HL-60 (cell line): ENCODE results near the gene OR6P1.

Experiments
- DNase-seq, 2 experiments: peaks; one replicate each; pipeline ENCODE4 v3.0.0-alpha.2; 2010 to 2020; ENCODE audit warnings: low read depth in 1 of 2, low spot score in 1 of 2
- H3K27ac ChIP-seq: fragments of 250-450 bp; sonication (Bioruptor Pico); replicated peaks from 2 replicates; pipeline ENCODE4 v1.5.1; 2020; ENCODE audit warnings: mild to moderate bottlenecking, moderate library complexity
- H3K27me3 ChIP-seq: fragments of 250-450 bp; sonication (Bioruptor Pico); 2 replicates; pipeline ENCODE4 v1.5.1; 2021; ENCODE audit warnings: mild to moderate bottlenecking, moderate library complexity; ENCODE audit not compliant: insufficient read depth, poor library complexity, severe bottlenecking
- H3K4me3 ChIP-seq: replicated peaks from 2 replicates; pipeline ENCODE4 v1.5.1; 2011; ENCODE audit warnings: mild to moderate bottlenecking, control low read depth, low read length; ENCODE audit not compliant: insufficient read depth
- CTCF ChIP-seq: IDR thresholded peaks from one replicate; pipeline ENCODE4 v1.5.1; 2011; ENCODE audit warnings: low read length, control low read depth, inconsistent platforms; ENCODE audit not compliant: insufficient read depth
- GABPA ChIP-seq: IDR thresholded peaks from 2 replicates; pipeline ENCODE4 v1.6.1; 2012; ENCODE audit warnings: low read depth
- POLR2AphosphoS5 ChIP-seq: IDR thresholded peaks from 2 replicates; pipeline ENCODE4 v1.6.1; 2012; ENCODE audit warnings: low read depth
- SPI1 ChIP-seq: IDR thresholded peaks from 2 replicates; pipeline ENCODE4 v1.6.1; 2012; ENCODE audit warnings: low read depth, mild to moderate bottlenecking, borderline replicate concordance
- TF ChIP-seq, protein P1 (sequence below): IDR thresholded peaks from 2 replicates; pipeline ENCODE4 v1.6.1; 2012; ENCODE audit warnings: low read depth; ENCODE audit not compliant: insufficient replicate concordance

Gene OR6P1

DNA sequence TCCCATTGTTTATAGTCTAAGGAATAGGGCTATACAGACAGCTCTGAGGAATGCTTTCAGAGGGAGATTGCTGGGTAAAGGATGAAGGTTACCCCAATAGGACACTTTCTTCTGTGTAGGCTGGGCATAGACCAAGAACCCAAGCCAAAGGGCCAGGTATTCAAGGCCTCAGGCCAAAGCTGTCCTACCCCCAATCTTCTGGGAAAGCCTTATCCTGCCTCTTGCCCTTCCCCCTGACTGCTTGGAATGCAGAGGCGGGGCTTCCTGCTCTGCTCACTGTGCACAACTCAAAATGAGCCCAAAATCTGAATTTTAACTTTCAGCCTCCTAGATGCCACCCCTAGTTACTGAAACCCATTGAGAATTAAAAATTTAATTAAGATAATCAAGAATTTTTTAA is 36.9 kb upstream of the OR6P1 start:
- TF ChIP-seq GABPA (no peak), SPI1 (no peak), CTCF (no peak), POLR2AphosphoS5 (no peak)
- TF ChIP-seq, protein P1, sequence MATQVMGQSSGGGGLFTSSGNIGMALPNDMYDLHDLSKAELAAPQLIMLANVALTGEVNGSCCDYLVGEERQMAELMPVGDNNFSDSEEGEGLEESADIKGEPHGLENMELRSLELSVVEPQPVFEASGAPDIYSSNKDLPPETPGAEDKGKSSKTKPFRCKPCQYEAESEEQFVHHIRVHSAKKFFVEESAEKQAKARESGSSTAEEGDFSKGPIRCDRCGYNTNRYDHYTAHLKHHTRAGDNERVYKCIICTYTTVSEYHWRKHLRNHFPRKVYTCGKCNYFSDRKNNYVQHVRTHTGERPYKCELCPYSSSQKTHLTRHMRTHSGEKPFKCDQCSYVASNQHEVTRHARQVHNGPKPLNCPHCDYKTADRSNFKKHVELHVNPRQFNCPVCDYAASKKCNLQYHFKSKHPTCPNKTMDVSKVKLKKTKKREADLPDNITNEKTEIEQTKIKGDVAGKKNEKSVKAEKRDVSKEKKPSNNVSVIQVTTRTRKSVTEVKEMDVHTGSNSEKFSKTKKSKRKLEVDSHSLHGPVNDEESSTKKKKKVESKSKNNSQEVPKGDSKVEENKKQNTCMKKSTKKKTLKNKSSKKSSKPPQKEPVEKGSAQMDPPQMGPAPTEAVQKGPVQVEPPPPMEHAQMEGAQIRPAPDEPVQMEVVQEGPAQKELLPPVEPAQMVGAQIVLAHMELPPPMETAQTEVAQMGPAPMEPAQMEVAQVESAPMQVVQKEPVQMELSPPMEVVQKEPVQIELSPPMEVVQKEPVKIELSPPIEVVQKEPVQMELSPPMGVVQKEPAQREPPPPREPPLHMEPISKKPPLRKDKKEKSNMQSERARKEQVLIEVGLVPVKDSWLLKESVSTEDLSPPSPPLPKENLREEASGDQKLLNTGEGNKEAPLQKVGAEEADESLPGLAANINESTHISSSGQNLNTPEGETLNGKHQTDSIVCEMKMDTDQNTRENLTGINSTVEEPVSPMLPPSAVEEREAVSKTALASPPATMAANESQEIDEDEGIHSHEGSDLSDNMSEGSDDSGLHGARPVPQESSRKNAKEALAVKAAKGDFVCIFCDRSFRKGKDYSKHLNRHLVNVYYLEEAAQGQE, result no peak
- no peak overlapping the region for H3K27ac ChIP-seq
- no peaks in the 10 kb centered on the region for H3K27me3 ChIP-seq
- DNase-seq, result no peak
- H3K4me3 ChIP-seq, result no peak overlapping the region

DNA sequence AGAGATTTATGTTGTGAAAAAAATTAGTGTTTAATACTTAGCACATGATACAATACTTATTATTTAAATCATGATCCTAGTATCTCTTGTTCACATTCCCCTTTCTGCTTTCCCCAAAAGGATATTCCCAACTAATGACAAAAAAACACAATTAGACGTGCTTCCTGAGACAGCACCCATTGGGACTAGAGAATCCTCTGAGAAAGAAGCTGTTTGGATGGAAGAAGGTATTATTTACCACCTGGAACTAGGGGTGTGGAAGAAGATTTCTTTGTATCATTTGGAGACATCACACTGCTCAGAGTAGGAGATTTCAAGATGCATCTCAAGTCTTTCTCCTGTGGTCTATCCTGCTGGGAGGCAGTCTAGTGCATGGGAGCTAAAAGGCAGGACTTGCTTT is 34.6 kb upstream of the OR6P1 start, which contains the start of gene OR10Z1:
Gene OR10Z1, plus strand, starts transcription at position 301 of the 400 bp plus-strand sequence. CDS start 1,171 bp downstream, outside the sequence.
- no peaks in the 10 kb centered on the region for H3K27me3 ChIP-seq
- no peak for DNase-seq
- H3K27ac ChIP-seq, result no peak within 1 kb of the TSS
- no peak within 1 kb of the TSS for H3K4me3 ChIP-seq
- no peak for TF ChIP-seq CTCF
- TF ChIP-seq, protein P1, result no peak
- no peak for TF ChIP-seq GABPA
- no peak for TF ChIP-seq SPI1
- no peak for TF ChIP-seq POLR2AphosphoS5

GRCh38 chr1:158600735-158601134 is 30.4 kb upstream of the OR6P1 start:
- DNase-seq, result no peak
- Histone ChIP-seq H3K27me3 (no peaks in the 10 kb centered on the region), H3K27ac (no peak overlapping the region), H3K4me3 (no peak overlapping the region)
- TF ChIP-seq, protein P1, result no peak
- TF ChIP-seq CTCF (no peak), SPI1 (peak; percentile 73), POLR2AphosphoS5 (no peak), GABPA (no peak)
